BLaER1 treated with 17β-estradiol and CSF1 and Interleukin-3, amounts not matched to agents 10 nM and 100 nM (cell line): Measurements from ENCODE around the gene ZMYND19.
"Not testable (repeated sequence)": the region's sequence is repeated elsewhere in the genome, so short reads cannot be mapped to it uniquely, and the experiment has no call there.

Experiments used
- H3K27ac ChIP-seq, 11 experiments: shearing (Covaris generic); formaldehyde crosslinking; 2 replicates each; pipeline ENCODE4 v1.8.1; 2022
- H3K27me3 ChIP-seq, 11 experiments: shearing (Covaris generic); formaldehyde crosslinking; 2 replicates each; pipeline ENCODE4 v1.8.1; 2022
- H3K36me3 ChIP-seq, 11 experiments: shearing (Covaris generic); formaldehyde crosslinking; 2 replicates each; pipeline ENCODE4 v1.8.1; 2022
- H3K4me1 ChIP-seq, 10 experiments: shearing (Covaris generic); formaldehyde crosslinking; 2 replicates each; pipeline ENCODE4 v1.8.1; 2022
- H3K4me2 ChIP-seq, 11 experiments: shearing (Covaris generic); formaldehyde crosslinking; 2 replicates each; pipeline ENCODE4 v1.8.1; 2022
- H3K4me3 ChIP-seq, 10 experiments: shearing (Covaris generic); formaldehyde crosslinking; 2 replicates each; pipeline ENCODE4 v1.8.1; 2022
- H3K9ac ChIP-seq, 11 experiments: shearing (Covaris generic); formaldehyde crosslinking; 2 replicates each; pipeline ENCODE4 v1.8.1; 2022
- H3K9me3 ChIP-seq, 11 experiments: shearing (Covaris generic); formaldehyde crosslinking; replicated peaks in 1 of 11; 2 replicates each; pipeline ENCODE4 v1.8.1; 2022
- H4K20me1 ChIP-seq, 11 experiments: shearing (Covaris generic); formaldehyde crosslinking; 2 replicates each; pipeline ENCODE4 v1.8.1; 2022
- Cebpa-rat ChIP-seq, 11 experiments: shearing (Covaris generic); IDR thresholded peaks; 2 replicates each; pipeline ENCODE4 v1.8.1; 2022

ZMYND19 gene

GRCh38 chr9:137543237-137543963 is 46.9 kb downstream of the ZMYND19 start:
- no peaks in the 10 kb centered on the region for H3K27me3 ChIP-seq
- peak overlapping the region in 3 of 11 experiments; percentile 28 to 43 (median 29); a peak in 2 of 22 replicates for H3K27ac ChIP-seq
- peaks cover 4 to 30% (median 18%) of the 10 kb centered on the region in 11 experiments; a peak in 18 of 22 replicates for H3K9me3 ChIP-seq
- no peak overlapping the region for H3K4me3 ChIP-seq
- no peak for TF ChIP-seq Cebpa-rat (IDR thresholded peaks at IDR 0.05)
- H4K20me1 ChIP-seq: peaks cover 0 to 10% (median 0%) of the 10 kb centered on the region in 11 experiments; a peak in 1 of 22 replicates
- peak overlapping the region; percentile 62 to 90 (median 82); a peak in 21 of 22 replicates for H3K4me2 ChIP-seq
- H3K9ac ChIP-seq: peak overlapping the region in 3 of 11 experiments; percentile 17 to 36 (median 18); a peak in 4 of 22 replicates
- H3K36me3 ChIP-seq: peaks cover 0 to 29% (median 11%) of the 10 kb centered on the region in 11 experiments; a peak in 16 of 22 replicates
- peaks cover 85 to 98% (median 94%) of the 10 kb centered on the region in 10 experiments for H3K4me1 ChIP-seq

- Histone ChIP-seq H3K9me3 (peaks cover 5 to 40% (median 27%) of the 10 kb centered on the region in 11 experiments; a peak in 18 of 22 replicates), H3K9ac (no peak overlapping the region; a peak in 1 of 22 replicates), H4K20me1 (peaks cover 0 to 3% (median 0%) of the 10 kb centered on the region in 11 experiments; a peak in 1 of 22 replicates), H3K4me3 (no peak overlapping the region), H3K36me3 (peaks cover 6 to 36% (median 20%) of the 10 kb centered on the region in 11 experiments; a peak in 17 of 22 replicates), H3K4me2 (peak overlapping the region; percentile 62 to 90 (median 82); a peak in 20 of 22 replicates), H3K27me3 (no peaks in the 10 kb centered on the region), H3K4me1 (peaks cover 77 to 98% (median 94%) of the 10 kb centered on the region in 10 experiments), H3K27ac (no peak overlapping the region)
- TF ChIP-seq Cebpa-rat (IDR thresholded peaks at IDR 0.05): no peak
Measured at GRCh38 chr9:137542486-137542885, 47.8 kb downstream of the ZMYND19 start.

- no peaks in the 10 kb centered on the region; a peak in 1 of 22 replicates for H4K20me1 ChIP-seq
- H3K36me3 ChIP-seq: peaks cover 6 to 38% (median 22%) of the 10 kb centered on the region in 11 experiments; a peak in 17 of 22 replicates
- H3K27ac ChIP-seq: peak overlapping the region in 4 of 11 experiments; percentile 6 to 47 (median 34); a peak in 7 of 22 replicates
- no peaks in the 10 kb centered on the region for H3K27me3 ChIP-seq
- H3K4me1 ChIP-seq: peaks cover 74 to 94% (median 90%) of the 10 kb centered on the region in 10 experiments
- TF ChIP-seq Cebpa-rat (IDR thresholded peaks at IDR 0.05): no peak
- peak overlapping the region in 6 of 11 experiments; percentile 12 to 42 (median 34); a peak in 9 of 22 replicates for H3K9ac ChIP-seq
- H3K9me3 ChIP-seq: peaks cover 8 to 47% (median 39%) of the 10 kb centered on the region in 11 experiments; a peak in 21 of 22 replicates
- no peak overlapping the region for H3K4me3 ChIP-seq
- H3K4me2 ChIP-seq: peak overlapping the region; percentile 43 to 90 (median 82)
Measured at GRCh38 chr9:137540536-137540935, 49.8 kb downstream of the ZMYND19 start.

GRCh38 chr9:137538058-137538457 is 52.3 kb downstream of the ZMYND19 start:
- peak overlapping the region in 6 of 10 experiments; percentile 6 to 43 (median 13); a peak in 5 of 20 replicates for H3K4me3 ChIP-seq
- peaks cover 8 to 71% (median 64%) of the 10 kb centered on the region in 11 experiments; a peak in 21 of 22 replicates for H3K9me3 ChIP-seq
- no peak for TF ChIP-seq Cebpa-rat (IDR thresholded peaks at IDR 0.05)

GRCh38 chr9:137536594-137537131 is 53.6 kb downstream of the ZMYND19 start:
- H4K20me1 ChIP-seq, H3K27me3 ChIP-seq: not testable (repeated sequence)
- peaks cover 6 to 54% (median 24%) of the 10 kb centered on the region in 11 experiments; a peak in 18 of 22 replicates for H3K36me3 ChIP-seq
- peak overlapping the region in 4 of 10 experiments; percentile 0 to 27 (median 14); a peak in 6 of 20 replicates for H3K4me3 ChIP-seq
- peak overlapping the region in 9 of 11 experiments; percentile 30 to 70 (median 64); a peak in 17 of 22 replicates for H3K27ac ChIP-seq
- peaks cover 8 to 81% (median 70%) of the 10 kb centered on the region in 11 experiments; a peak in 21 of 22 replicates for H3K9me3 ChIP-seq
- H3K4me2 ChIP-seq: peak overlapping the region; percentile 38 to 66 (median 48); a peak in 16 of 22 replicates
- peaks cover 42 to 68% (median 63%) of the 10 kb centered on the region in 10 experiments for H3K4me1 ChIP-seq
- H3K9ac ChIP-seq: peak overlapping the region in 2 of 11 experiments; percentile 21 to 45; a peak in 3 of 22 replicates

More at GRCh38 chr9:137538058-137538457, 52.3 kb downstream of the ZMYND19 start:
- peak overlapping the region in 8 of 11 experiments; percentile 30 to 70 (median 64); a peak in 13 of 22 replicates for H3K27ac ChIP-seq
- peaks cover 0 to 5% (median 0%) of the 10 kb centered on the region in 11 experiments; a peak in 1 of 22 replicates for H4K20me1 ChIP-seq
- peaks cover 51 to 76% (median 67%) of the 10 kb centered on the region in 10 experiments for H3K4me1 ChIP-seq
- peak overlapping the region in 9 of 11 experiments; percentile 11 to 66 (median 38); a peak in 10 of 22 replicates for H3K4me2 ChIP-seq
- peaks cover 6 to 54% (median 31%) of the 10 kb centered on the region in 11 experiments; a peak in 18 of 22 replicates for H3K36me3 ChIP-seq
- no peak overlapping the region for H3K9ac ChIP-seq
- H3K27me3 ChIP-seq: no peaks in the 10 kb centered on the region

GRCh38 chr9:137535120-137535428 is 55.2 kb downstream of the ZMYND19 start:
- no peak overlapping the region; a peak in 1 of 22 replicates for H3K27ac ChIP-seq
- peak overlapping the region in 5 of 10 experiments; percentile 10 to 39 (median 30); a peak in 7 of 20 replicates for H3K4me3 ChIP-seq
- peaks cover 6 to 47% (median 19%) of the 10 kb centered on the region in 11 experiments; a peak in 18 of 22 replicates for H3K36me3 ChIP-seq
- TF ChIP-seq Cebpa-rat (IDR thresholded peaks at IDR 0.05): no peak
- peaks cover 42 to 68% (median 63%) of the 10 kb centered on the region in 10 experiments for H3K4me1 ChIP-seq
- no peak overlapping the region for H3K9ac ChIP-seq
- H3K9me3 ChIP-seq: peaks cover 8 to 80% (median 70%) of the 10 kb centered on the region in 11 experiments; a peak in 21 of 22 replicates
- H3K27me3 ChIP-seq: no peaks in the 10 kb centered on the region
- H4K20me1 ChIP-seq: peaks cover 0 to 10% (median 0%) of the 10 kb centered on the region in 11 experiments; a peak in 1 of 22 replicates
- no peak overlapping the region for H3K4me2 ChIP-seq

- Histone ChIP-seq H3K4me3 (peak overlapping the region in 6 of 10 experiments; percentile 10 to 39 (median 30); a peak in 7 of 20 replicates), H3K9ac (no peak overlapping the region), H3K36me3 (peaks cover 6 to 42% (median 16%) of the 10 kb centered on the region in 11 experiments; a peak in 18 of 22 replicates), H4K20me1 (peaks cover 0 to 10% (median 0%) of the 10 kb centered on the region in 11 experiments; a peak in 1 of 22 replicates), H3K4me2 (no peak overlapping the region), H3K9me3 (peaks cover 8 to 74% (median 70%) of the 10 kb centered on the region in 11 experiments; a peak in 21 of 22 replicates), H3K4me1 (peaks cover 41 to 68% (median 63%) of the 10 kb centered on the region in 10 experiments), H3K27ac (no peak overlapping the region), H3K27me3 (no peaks in the 10 kb centered on the region)
- no peak for TF ChIP-seq Cebpa-rat (IDR thresholded peaks at IDR 0.05)
Measured at GRCh38 chr9:137534256-137535119, 55.8 kb downstream of the ZMYND19 start.

GRCh38 chr9:137532891-137533468 is 57.3 kb downstream of the ZMYND19 start:
- H3K4me1 ChIP-seq: peaks cover 43 to 73% (median 64%) of the 10 kb centered on the region in 10 experiments
- H3K36me3 ChIP-seq: peaks cover 2 to 27% (median 6%) of the 10 kb centered on the region in 11 experiments; a peak in 16 of 22 replicates
- H3K27ac ChIP-seq, H3K9ac ChIP-seq, H3K27me3 ChIP-seq, H3K4me3 ChIP-seq, H4K20me1 ChIP-seq: not testable (repeated sequence)
- H3K9me3 ChIP-seq: peaks cover 8 to 59% (median 55%) of the 10 kb centered on the region in 11 experiments; a peak in 21 of 22 replicates
- peak overlapping the region in 5 of 11 experiments; percentile 73 to 88 (median 79); a peak in 7 of 22 replicates for H3K4me2 ChIP-seq
